GM12864 (cell line): Measurements from ENCODE around the gene CACNB2.

Experiments
- DNase-seq: peaks from one replicate; pipeline ENCODE4 v3.0.0-alpha.2; 2011; ENCODE audit warnings: low read depth
- H3K4me3 ChIP-seq: 2 replicates; pipeline ENCODE4 v1.5.1; 2011; ENCODE audit warnings: mild to moderate bottlenecking, low read depth, low read length, control low read depth
- TF ChIP-seq, protein P1 (sequence below): IDR thresholded peaks from 2 replicates; pipeline ENCODE4 v1.5.1; 2011; ENCODE audit warnings: low read depth, mild to moderate bottlenecking, moderate library complexity, low read length, control low read depth, inconsistent platforms; ENCODE audit errors: missing control alignments

CACNB2 gene

DNA sequence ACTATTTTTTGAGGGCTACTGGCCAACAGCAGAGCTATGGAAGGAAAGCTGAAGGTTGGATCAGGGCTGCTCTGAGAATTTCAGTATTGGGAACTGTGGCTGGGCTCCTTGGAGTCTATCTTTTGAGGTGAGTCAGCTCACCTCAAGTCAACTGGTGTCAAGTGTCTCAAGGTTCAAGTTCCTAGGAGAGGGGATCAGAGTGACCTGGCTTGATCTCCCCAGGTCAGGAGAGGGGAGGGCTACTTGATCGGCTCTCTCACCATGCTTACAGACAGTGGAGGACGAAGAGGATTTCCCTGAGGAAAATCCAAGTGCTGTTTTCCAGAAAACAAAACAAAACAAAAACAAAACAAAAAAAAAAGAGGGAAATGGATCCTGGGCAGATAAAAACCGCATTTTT is 132.8 kb downstream of the CACNB2 start:
- no peak overlapping the region for H3K4me3 ChIP-seq
- no peak for DNase-seq
- TF ChIP-seq, protein P1, sequence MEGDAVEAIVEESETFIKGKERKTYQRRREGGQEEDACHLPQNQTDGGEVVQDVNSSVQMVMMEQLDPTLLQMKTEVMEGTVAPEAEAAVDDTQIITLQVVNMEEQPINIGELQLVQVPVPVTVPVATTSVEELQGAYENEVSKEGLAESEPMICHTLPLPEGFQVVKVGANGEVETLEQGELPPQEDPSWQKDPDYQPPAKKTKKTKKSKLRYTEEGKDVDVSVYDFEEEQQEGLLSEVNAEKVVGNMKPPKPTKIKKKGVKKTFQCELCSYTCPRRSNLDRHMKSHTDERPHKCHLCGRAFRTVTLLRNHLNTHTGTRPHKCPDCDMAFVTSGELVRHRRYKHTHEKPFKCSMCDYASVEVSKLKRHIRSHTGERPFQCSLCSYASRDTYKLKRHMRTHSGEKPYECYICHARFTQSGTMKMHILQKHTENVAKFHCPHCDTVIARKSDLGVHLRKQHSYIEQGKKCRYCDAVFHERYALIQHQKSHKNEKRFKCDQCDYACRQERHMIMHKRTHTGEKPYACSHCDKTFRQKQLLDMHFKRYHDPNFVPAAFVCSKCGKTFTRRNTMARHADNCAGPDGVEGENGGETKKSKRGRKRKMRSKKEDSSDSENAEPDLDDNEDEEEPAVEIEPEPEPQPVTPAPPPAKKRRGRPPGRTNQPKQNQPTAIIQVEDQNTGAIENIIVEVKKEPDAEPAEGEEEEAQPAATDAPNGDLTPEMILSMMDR, result no peak

DNA sequence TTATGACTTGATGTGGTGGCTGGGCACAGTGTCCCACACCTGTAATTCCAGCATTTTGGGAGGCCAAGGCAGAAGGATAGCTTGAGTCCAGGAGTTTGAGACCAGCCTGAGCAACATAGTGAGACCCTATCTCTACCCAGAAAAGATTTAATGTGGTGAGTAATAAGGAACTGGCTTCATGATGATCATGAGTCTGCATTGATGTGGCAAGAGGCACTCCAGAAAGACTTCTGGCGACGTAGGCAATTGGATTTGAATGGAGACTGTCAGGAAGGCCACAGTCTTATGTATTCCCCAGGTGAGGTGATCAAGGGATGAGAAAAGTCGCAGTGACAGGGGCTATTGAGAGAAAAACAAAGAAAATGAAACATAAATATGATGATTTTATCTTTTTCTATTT is 138.0 kb downstream of the CACNB2 start:
- no peak overlapping the region for H3K4me3 ChIP-seq
- TF ChIP-seq, protein P1, result no peak
- no peak for DNase-seq

DNA sequence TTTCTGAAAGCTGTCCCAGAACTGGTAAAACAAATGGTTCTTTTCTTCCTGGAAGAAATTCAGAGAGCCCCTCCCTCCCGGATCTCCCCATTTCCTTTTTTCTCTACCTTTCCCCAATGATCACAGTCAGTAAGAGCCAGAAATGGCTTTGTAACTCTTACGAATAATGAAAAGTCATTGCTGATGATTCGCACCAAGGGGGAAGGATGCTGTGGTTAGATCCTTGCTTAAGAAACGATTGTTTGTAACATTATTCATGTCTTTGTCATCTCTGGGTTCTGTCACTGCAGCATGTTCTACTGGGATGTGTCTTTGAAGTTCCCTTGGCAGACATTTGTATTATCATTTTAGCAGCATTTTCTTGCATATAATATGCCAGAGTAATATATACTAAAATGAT is 138.9 kb downstream of the CACNB2 start:
- H3K4me3 ChIP-seq, result no peak overlapping the region
- no peak for DNase-seq
- TF ChIP-seq, protein P1, result no peak

DNA sequence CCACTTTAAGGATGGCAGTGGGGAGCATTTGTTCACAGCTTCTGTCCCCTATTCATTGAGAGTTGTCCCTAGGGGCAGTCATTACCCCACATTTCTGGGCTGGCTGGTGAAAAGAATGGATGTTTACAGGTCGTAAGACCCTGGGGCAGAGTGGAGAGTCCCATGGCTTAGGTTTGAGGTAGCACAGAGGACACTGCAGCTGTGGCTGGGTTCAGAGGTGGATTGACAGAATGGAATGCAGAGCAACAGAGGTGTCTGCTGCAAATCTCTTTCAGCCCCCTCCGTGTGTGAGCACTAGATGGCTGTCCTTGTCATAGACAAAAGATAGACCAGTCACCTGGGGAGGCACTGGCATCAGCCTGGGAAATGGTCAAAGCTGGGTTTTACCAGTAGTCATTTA is 141.9 kb downstream of the CACNB2 start:
- H3K4me3 ChIP-seq, result no peak overlapping the region
- DNase-seq, result no peak
- TF ChIP-seq, protein P1, result no peak

DNA sequence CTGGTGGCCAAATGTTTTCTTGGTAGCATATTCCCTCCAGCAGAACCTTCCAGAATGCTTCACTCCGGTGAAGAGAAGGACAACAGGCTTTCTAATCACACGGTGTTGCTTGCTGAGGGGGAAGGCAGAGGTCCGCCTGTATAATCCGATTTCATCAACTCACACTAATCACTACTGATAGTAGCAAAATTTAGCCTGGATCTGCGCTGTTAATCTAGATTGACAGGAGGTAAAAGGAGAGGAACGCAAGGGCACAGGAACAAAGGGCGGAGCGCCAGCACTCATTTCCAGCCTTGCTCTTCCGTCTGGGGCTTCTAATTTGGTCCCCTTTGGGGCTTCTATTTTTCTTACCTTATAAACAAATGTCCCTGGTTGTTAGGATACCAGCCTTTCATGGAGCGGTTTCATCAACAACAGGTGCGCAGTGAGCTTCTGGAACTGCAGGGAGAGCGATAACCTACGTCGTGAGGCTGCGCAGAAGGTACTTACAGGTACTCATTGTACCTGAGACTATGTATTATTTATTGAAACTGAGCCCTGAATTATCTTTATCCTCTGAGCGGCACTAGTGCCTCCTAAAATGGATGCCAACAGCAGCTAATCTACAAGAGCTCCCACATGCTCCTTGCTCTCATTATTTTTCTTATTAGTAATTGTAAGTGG is 150.6 kb downstream of the CACNB2 start:
- no peak for DNase-seq
- no peak overlapping the region for H3K4me3 ChIP-seq
- TF ChIP-seq, protein P1, result no peak

DNA sequence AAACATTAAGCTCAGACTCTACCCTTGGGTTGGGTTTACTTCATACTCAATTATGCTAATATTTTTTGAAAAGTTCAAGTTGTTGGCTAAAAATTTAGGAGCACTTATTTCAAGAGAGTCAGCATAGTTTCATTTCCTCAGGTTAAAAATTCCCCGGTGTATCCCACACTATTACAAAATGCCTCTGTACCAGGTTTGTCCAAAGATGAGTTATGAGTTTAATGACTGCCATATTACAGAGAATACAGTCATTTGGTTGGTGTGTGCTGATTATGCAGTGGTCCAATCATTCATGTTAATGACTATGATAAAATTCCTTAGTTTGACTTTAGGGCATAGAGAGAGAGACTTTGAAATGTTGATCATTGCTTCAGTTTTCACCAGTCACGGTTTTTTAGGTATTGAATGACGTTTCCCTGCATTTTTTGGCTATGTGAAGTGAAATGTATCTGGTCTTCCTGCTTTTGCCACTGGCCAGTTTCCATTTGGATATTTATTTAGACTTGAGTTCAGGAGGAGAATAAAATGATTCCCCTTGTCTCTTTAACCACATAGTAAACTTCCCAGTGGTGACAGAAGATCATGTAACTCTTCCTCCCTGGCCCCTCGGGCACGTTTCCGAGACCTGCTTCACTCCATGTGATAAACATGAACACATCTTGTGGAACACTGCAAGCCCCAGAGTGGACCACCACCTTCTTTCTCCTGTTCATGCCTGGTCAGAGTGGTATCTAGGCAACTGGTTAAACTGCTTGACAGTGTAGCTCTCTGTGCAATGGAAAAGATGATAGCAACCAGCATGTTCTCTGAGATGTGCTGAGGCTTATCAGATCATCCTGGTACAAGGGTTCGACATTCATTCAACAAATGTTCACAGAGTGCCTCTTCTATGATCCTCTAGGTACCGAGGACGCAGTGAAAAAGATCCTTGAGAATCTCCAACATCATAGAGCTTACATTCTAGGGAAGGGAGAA is 153.6 kb downstream of the CACNB2 start:
- DNase-seq, result no peak
- TF ChIP-seq, protein P1, result no peak
- no peak overlapping the region for H3K4me3 ChIP-seq
